GM12872 (cell line): ENCODE results near the gene PRR36.

Source experiments
- CTCF ChIP-seq: IDR thresholded peaks from 3 replicates; pipeline ENCODE4 v1.5.1; 2011; ENCODE audit warnings: low read depth, mild to moderate bottlenecking, low read length, moderate library complexity; ENCODE audit not compliant: insufficient read depth

PRR36 gene

GRCh38 chr19:7887408-7888144 lies 13.4 kb upstream of the PRR36 start:
- no peak for TF ChIP-seq CTCF

- TF ChIP-seq CTCF = no peak
Observed at GRCh38 chr19:7885818-7886217, 11.6 kb upstream of the PRR36 start.

GRCh38 chr19:7883796-7884570 lies 9.8 kb upstream of the PRR36 start:
- no peak for TF ChIP-seq CTCF

GRCh38 chr19:7883105-7883504 lies 8.9 kb upstream of the PRR36 start:
- no peak for TF ChIP-seq CTCF

- no peak for TF ChIP-seq CTCF
Observed at GRCh38 chr19:7881910-7882309, 7.7 kb upstream of the PRR36 start.

- no peak for TF ChIP-seq CTCF
Observed at GRCh38 chr19:7879836-7880235, 5.6 kb upstream of the PRR36 start.

GRCh38 chr19:7879111-7879807 lies 5.1 kb upstream of the PRR36 start:
- TF ChIP-seq CTCF = no peak
